ENCODE measurements around the gene TMEM63A.

- no peak for TF ChIP-seq POLR2AphosphoS5 (IDR thresholded peaks at IDR 0.05; ENCODE audit: low read depth, low read length)
- TF ChIP-seq CTCF (IDR thresholded peaks at IDR 0.05) = no peak
- TF ChIP-seq REST (IDR thresholded peaks at IDR 0.05; ENCODE audit: insufficient read depth in 1 of 2, low read depth in 2 of 2, low read length in 1 of 2) = no peak
Measured at GRCh38 chr1:225906467-225906866, 24.3 kb upstream of the TMEM63A start.

All from Panc1 (cell line).